ENCODE measurements around the gene NEMP1.
"Not testable (repeated sequence)": the region's sequence is repeated elsewhere in the genome, so short reads cannot be mapped to it uniquely, and the experiment has no call there.

NEMP1 gene

DNA sequence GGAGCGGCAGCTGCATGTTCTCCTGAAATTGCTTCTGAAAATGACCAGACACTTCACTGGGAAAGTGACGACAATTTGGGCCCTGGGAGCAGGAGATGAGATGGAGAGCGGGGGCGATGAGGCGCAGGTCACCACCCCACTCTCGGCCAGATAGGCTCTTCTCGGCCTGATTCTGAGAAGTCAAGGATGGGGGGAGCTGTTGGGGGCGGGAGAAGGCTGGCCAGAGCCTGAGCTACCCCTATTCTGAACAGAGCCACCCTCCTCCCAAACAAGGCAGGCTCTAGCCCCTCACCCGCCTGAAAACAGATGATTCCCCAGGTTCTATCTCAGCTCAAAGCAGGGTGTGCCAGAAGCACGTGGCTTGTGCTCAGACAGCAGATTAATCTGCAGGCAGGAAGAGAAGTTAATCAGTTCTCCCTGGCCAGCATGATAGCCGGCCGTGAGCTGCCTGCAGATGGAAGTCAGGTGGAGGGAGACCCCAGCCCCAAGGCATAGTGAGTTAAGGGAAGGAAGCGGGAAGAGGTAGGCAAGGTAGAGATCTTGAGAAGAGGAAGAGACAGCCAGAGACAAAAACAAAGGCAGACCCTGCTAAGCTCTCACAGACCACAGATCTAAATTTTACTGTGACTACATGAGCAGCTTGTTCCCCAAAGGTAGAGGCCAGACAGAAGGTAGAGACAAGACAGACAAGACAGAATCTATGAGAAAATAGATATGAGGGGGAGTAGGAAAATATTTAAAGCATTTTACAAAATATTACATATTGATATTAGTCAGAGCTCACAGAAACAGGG is 51.4 kb downstream of the NEMP1 start:
- DNase-seq (ENCODE audit: low read depth): no peak

DNA sequence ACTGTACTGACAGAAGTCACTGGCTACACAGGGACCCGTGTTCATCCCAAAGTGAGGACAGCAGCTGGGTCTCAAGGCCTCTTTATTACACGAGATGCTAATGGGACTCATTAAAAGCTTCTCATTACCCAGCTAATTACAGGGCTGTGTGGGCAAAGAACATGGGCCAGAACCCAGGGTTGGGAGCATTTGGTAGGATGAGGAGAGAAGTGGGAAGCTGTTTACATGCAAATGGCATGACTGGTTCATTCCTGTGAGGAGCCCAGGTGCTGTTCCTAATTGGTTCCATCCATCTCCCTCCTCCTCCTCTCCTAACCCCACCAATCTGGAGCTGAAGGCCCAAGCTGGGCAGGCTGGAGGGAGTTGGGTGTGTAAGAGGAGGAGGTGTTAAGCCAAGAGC is 53.4 kb downstream of the NEMP1 start:
- DNase-seq (ENCODE audit: low read depth): no peak

DNA sequence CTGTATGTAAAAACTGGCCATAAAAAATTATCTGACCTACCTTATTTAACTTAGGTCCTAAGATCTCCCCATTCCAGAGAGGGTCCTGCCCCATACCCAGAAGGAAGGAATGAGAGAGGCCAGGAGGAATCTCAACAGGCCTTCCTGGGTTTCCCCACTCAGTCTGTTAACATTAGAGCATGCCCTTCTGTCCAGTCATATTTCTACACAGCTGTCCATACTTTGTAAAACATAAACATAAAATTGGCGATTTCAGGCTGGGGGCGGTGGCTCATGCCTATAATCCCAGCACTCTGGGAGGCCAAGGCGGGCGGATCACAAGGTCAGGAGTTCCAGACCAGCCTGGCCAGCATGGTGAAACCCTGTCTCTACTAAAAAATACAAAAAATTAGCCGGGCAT is 56.3 kb downstream of the NEMP1 start:
- DNase-seq (ENCODE audit: low read depth): not testable (repeated sequence)

DNA sequence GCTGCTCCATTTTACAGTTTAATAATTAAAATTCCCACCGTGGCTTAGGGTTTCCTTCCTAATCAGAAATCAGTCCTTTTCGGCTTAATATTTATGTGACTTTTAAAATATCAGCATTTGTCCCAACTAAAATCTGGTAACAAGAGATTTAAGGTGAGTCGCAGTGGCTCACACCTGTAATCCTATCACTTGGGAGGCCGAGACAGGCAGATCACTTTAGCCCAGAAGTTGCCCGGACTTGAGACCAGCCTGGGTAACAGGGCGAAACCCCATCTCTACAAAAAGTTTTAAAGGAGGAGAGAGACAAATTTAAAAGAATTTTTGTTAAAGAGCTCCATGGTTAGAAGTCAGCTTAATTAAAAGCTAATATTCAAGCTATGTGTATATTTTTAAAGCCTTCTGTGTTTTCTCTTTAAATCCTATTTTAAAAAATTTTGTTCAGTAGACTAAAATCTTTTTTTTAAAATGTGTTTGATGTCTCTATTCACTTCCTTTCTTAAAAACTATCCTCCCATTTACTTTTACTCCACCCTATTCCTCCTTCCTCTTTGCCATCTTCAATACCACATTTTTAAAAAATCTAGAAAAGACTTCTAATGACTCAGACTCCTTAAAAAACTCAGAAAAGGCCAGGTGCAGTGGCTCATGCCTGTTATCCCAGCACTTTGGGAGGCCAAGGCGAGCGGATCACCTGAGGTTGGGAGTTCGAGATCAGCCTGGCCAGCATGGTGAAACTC is 58.4 kb downstream of the NEMP1 start:
- no peak for DNase-seq (ENCODE audit: low read depth)

DNA sequence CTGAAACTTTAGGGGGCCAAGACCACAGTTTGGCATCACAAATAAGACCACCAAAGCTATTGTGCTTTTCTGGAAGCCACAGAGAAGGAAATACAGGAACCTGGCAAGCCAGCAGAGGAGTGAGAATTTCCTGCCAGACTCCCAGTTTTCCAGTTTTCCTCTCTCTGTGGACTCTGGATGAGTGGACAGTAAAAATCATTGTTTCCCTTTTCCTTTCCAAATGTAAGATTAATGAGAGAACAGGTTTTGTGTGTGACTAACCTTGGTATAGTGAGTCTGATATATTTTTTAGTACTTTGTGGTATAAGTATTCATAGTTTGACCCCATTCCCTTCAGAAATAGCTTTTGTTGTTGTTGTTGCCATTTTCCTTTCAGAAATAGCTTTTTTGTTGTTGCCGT is 59.7 kb downstream of the NEMP1 start:
- no peak for DNase-seq (ENCODE audit: low read depth)

DNA sequence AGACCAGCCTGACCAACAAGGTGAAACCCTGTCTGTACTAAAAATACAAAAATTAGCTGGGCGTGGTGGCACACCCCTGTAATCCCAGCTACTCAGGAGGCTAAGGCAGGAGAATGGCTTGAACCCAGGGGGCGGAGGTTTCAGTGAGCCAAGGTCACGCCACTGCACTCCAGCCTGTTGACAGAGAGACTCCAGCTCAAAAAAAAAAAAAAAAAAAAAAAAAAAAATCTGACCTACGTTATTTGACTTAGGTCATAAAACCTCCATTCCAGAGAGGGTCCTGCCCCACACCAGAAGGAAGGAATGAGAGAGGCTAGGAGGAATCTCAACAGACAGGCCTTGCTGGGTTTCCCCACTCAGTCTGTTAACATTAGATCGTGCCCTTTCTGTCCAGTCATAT is 60.2 kb downstream of the NEMP1 start:
- not testable (repeated sequence) for DNase-seq (ENCODE audit: low read depth)

DNA sequence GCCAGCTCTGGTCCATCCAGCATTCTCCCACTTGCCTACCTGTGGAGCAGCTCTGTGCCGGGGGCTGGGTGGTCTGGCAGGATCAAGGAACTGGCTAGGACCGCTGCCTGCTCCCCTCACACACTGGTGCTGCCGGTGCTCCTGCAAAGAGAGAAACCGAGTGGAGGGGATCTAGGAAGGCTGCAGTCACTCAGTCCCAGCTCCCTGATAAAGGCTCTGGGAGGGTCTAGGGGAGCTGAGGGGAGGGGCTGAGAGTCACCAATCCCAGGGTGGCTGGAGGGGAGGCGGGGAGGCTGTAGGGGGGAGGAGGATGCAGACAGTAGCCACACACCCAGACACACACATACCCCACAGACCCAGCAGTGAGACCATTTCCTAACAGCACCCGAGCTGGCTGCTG is 62.2 kb downstream of the NEMP1 start, which contains the start of gene TAC3:
Gene TAC3 (minus strand): TSS at position 182 of the 400 bp plus-strand sequence. CDS start 732 bp downstream, outside the sequence.
- DNase-seq (ENCODE audit: low read depth): no peak

DNA sequence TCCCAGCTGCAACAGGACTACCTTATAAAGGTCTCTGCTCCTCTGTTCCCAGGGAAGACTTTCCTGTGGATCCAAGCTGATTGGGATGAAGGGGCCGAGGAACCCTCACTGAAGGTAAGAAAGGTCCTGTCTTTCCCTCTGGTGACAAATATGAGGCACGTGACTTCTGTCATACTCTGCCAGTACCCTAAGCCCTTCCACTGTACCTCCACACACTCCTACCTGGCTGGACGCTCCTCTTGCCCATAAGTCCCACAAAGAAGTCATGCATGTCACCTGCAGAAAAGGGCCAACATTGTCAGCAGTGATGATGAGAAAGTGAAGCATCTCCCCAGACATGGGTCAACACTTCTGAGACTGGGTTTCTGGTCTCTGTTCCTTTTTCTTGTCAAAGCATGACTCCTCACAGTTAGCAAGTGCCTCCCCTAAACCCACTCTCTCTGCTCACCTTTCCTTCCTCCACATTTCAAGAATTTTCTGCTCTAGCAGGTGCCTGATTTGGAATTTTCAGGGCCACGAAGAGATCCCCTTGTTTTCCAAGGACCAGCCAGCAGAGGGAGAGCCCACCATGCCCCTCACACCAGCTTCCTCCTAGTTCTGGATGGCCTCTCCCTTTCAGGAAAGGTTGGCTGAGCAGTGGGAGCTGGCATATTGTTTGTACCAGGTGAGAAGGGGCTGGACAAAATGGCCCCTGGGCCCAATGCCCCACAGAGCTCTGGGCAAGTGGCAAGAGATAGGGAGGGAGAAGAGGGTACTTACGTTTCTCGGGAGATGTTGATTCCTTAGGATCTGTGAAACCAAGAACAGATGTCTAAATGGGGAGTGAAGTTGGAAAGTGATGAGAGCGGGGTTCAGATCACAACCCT is 65.8 kb downstream of the NEMP1 start:
- DNase-seq (ENCODE audit: low read depth): no peak

DNA sequence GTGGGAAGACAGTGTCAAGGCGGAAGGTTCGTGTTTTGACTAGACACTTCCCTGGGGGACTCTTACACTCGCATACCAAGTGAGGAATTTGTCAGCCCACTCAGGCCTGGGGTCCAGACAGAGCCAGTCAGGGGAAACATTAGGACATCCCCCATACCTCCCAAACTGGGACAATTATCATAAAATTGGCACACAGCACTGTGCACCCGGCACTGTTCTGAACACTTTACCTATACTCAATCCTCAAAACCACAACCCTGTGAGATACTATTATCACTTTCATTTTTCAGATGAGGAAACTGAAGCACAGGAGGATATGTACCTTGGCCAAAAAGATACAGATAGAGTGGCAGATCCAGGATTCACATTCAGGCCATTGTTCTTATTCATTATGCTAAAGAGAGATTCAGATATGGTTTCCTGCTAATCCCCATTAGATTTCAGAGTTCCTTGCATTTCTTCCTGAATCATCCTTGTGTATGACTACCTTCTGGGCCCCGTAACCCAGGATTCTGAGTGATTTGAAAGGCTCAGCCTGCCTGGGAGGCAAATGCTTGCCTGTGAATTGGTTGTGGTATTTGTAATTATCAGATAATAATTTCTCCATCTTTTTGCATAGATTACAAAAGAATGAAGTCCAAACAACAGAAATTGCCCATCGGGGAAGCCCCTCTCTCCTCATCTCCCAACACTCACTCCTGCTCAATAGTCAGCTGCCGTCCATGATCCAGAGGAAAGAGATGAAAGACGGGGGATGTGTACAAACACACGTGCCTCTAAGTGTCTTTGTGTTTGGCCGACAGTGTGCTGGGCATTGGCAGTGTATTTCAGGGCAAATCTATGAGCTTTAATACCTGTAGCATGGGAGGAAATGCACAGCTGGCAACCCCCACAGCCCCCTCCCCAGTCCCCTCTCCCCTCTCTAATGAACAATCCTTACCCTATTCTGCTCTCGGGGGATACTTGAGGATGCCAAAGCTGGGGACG is 66.9 kb downstream of the NEMP1 start:
- no peak for DNase-seq (ENCODE audit: low read depth)

DNA sequence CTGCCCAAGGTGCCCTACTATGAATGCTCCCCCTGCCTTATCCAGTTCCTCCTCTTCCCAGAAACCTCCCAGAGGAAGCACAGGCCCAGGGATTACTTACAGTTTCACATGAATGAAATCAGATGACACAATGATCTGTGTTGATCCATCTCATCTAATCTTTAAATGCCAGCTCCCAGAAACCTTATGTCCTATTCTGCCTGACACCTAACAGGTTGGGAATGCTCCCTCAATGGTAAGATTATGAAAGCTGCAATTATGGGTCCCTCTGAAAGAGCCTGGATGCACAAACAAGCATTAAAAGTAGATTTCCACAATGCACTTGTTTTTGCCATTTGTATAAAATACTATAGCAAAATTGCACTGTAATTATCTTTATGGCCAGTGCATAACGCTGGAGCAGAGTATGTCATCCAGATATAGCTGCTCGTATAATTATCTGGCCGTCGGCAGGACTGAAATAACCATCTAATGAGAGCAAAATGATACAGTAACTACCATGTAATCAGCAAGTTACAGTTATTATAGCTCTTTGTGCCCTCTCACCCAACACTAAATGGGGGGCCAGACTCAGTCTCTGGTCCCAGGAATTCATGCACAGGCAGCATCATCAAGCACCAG is 67.9 kb downstream of the NEMP1 start:
- no peak for DNase-seq (ENCODE audit: low read depth)

DNA sequence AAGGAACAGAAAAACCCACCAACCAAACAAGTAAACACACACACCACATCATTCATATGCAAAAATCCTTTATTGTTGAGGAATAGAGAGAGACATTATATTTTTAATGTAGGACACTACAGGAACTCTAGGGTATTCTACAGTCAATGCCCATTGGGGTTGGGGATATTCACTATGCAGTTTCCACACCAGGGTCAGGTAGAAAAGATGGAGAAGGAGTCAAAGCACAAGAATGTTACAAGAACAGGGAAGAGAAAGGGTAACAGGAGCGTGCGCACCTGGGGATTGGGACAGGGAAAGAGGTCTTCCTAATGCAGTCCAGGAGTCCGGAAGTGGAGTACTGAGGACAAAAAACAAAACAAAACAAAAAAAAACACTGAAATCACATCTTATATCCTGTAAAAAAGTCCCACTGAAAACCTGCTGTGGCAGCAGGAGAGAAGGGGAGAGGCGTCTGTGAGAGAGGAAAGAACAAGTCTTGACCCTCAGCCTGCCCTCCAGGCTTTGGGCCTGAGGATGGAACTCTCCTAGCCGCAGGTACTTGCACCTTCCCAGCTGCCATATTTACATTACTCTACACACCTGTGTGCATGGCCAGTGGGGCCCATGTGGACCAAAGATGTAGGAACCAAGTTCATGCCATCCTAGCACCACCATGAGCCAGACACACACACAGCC is 68.5 kb downstream of the NEMP1 start:
- no peak for DNase-seq (ENCODE audit: low read depth)

DNA sequence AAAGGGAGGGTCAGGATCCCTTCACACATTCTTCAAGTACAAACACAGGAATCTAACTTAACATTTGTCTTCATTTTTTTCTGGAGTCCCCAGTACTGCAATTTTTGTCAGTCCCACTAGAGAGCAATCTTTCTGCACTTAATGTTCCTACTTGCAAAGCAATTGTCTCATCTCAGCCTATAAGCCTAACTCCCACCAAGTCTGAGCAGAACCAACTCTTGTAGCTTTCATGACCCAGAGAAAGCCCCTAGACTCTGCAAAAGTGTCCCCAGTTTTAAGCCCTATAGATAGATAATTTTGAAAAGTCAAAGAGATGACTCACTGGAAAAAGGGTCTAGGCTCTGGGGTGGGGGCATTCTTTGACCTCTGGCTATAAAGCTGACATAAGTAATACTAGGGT is 70.4 kb downstream of the NEMP1 start:
- DNase-seq (ENCODE audit: low read depth): no peak

DNA sequence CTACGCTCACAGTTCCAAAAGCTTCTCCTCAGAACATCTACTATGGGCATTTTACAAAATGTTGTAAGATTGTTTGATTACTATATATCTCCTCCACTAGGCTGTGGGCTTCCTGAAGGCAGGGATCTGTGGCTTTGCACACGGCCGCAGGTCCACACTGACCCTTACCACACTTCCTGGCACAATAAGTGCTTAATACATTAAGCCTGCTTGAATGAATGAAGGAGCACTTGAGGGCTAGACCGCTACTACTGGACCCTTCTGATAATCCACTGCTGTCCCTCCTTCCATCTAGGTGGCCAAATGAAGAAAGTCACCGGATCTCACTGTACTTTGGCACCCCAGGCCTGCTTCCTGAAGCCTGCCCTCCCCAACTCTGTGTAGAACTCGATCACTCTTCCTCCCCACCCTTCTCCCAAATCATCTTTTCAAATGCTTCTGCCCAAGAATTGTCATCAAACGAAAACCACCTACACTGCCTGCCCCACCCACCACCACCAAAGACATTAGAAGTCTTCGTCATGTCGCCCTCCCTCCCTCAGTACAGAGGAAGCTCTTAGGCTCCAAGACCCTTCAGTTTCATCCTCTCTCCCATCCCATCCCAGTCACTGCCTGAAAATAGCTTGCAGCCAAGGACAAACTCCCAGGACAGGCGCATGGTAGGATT is 71.6 kb downstream of the NEMP1 start:
- DNase-seq (ENCODE audit: low read depth): no peak

DNA sequence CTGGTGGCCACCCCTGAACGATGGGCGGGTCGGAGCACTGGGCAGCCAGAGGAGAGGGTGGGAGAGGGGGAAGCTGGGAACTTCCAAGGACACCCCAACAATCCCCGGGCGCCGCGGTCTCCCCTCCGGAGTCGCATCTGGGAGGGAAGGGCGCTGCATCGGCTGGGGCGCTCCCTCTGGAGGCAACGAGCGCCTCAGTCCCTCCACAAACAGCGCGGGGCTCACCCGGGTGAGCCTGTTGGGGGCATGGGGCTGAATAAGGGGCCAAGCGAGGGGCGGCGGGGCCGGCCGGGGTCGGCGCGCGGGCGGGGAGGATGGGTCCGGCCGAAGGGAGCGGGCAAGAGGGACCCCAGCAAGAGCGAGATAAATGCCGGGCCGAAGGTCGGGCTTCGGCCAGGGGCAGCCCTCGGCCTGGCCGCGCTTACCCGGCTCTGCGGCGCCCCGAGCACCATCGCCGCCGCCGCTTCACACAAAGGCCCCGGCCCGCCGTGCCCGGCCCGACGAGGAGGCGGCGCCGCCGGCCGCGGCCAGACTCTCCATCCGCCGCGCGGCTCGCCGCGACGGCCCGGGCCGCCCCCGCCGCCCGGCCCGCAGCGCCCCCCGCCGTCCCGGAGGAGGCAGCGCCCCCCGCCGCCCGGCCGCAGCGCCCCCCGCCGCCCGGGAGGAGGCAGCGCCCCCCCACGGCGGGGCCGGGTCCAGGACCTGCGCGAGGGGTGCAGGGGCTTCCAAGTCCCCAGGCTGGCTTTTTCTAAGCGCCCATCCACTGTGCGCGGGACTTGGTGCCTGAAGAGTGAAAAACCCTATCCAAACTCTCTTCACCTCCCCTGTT is 72.4 kb downstream of the NEMP1 start, which contains the start of gene ZBTB39:
Gene ZBTB39 (minus strand): TSS at position 567 of the 829 bp plus-strand sequence. CDS start 1,629 bp downstream, outside the sequence.
- peak; percentile 66 for DNase-seq (ENCODE audit: low read depth)

Measured in activated T-helper 9 cell treated with anti-CD3 and anti-CD28 coated beads, Interleukin-2, amount 50 U/mL, for 16 hours (primary cell).